ENCODE measurements around the gene ZBTB45.
"Not testable (repeated sequence)": the region's sequence is repeated elsewhere in the genome, so short reads cannot be mapped to it uniquely, and the experiment has no call there.

The ZBTB45 gene

DNA sequence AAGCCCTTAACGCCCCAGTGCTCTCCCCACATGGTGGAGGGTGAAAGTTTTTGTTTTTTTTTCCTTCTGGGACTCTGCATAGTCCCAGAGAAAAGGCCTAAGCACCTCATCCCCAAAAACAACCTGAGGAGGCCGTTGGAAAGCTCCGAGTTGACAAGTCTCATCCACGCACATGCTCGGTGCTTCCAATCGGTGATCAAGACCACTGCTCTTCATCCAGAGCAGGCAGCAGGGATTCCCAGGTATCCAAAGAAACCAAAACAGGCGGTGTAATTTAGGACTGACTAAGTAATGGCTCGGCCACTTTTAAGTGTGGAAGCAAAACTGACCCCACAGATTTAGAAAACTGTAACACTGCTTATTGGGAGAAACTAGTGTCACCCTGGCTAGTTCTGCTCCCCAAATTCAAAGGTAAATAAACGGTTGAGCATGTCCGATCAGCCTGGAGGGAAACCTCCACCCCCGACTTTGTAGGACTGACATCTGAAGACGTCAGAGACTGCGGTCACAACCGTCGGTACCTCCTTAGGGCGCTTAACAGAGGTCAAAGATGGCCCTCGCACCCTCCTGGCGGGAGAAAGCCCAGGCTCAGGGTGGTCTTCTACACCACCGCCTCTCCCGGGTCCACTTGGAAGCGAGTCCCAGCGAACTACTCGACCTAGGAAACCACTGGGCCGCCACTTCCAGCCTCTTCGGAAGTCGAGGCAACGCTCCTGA lies 44.5 kb downstream of the ZBTB45 start:
- no peak for DNase-seq (ENCODE audit: low spot score)

DNA sequence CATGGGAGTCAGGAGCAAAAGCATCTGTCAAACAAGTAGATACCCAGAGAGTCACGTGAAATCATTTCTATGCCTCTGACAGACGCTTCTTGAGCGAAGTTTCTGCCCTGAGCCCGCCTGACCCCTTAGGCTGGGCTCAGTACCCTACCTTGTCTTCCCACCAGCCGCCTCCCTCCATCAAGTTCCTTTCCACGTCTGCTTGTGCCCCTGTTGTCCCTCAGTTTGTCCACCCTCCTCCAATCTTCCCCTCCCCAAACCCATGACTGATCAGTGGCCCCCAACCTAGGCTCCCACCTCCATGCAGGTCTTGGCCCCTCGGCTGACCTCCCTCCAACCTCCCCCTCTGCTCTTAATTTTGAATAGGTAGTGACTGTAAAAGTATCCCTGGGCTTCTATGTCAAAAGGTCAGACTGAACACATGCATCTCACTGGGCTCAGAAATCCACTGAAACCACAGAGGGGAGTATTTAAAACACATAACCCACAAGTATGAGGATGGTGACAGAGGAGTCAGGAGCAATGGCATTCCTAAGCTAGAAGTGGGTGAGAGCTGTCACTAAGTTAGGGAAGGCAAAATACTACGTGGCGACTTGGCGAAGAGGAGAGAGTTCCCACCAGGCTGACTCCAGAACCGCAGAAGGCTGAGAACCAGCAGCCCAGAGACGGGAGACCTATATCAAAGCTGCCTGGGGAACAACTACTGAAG lies 45.2 kb downstream of the ZBTB45 start:
- no peak for DNase-seq (ENCODE audit: low spot score)

DNA sequence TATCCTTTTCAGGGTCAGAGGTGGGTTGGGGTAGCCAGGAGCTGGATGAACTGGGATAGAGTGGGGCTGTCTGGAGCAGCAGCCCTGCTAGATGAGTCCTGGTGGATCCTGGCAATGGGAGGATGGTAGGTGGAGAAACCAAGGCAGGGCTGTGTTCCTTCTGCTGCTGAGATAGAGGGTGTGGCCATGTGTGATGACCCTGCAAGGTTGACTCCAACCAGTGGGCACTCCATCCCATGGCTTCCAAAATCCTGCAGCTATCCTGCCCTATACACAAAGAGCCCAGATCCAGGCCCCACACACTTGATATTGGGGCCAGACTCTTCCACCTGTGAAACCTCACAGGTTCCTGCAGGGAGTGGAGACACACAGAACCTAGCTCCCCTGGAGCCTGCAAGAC lies 45.8 kb downstream of the ZBTB45 start:
- no peak for DNase-seq (ENCODE audit: low spot score)

DNA sequence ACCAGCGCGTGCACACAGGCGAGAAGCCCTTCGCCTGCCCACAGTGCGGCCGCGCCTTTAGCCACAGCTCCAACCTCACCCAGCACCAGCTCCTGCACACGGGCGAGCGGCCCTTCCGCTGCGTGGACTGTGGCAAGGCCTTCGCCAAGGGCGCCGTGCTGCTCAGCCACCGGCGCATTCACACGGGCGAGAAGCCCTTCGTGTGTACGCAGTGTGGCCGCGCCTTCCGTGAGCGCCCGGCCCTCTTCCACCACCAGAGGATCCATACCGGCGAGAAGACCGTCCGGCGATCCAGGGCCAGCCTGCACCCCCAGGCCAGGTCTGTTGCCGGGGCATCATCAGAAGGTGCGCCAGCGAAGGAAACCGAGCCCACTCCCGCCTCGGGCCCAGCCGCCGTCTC lies 47.9 kb downstream of the ZBTB45 start:
- no peak for DNase-seq (ENCODE audit: low spot score)

DNA sequence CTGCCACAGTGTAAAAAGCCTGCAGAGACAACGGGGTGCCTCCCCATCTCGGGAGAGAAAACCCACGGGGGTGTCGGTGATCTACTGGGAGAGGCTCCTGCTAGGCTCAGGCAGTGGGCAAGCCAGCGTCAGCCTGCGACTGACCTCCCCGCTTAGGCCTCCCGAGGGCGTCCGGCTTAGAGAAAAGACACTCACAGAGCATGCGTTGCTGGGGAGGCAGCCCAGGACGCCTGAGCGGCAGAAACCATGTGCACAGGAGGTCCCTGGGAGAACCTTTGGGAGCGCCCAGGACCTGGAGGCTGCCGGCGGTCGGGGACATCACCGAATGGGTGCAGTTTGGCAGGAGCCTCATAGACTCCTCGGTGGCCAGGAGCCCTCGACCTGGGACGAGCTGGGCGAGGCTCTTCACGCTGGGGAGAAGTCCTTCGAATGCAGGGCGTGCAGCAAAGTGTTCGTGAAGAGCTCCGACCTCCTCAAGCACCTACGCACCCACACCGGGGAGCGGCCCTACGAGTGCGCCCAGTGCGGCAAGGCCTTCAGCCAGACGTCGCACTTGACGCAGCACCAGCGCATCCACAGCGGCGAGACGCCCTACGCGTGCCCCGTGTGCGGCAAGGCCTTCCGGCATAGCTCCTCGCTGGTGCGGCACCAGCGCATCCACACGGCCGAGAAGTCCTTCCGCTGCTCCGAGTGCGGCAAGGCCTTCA lies 48.6 kb downstream of the ZBTB45 start:
- DNase-seq (ENCODE audit: low spot score): not testable (repeated sequence)

DNA sequence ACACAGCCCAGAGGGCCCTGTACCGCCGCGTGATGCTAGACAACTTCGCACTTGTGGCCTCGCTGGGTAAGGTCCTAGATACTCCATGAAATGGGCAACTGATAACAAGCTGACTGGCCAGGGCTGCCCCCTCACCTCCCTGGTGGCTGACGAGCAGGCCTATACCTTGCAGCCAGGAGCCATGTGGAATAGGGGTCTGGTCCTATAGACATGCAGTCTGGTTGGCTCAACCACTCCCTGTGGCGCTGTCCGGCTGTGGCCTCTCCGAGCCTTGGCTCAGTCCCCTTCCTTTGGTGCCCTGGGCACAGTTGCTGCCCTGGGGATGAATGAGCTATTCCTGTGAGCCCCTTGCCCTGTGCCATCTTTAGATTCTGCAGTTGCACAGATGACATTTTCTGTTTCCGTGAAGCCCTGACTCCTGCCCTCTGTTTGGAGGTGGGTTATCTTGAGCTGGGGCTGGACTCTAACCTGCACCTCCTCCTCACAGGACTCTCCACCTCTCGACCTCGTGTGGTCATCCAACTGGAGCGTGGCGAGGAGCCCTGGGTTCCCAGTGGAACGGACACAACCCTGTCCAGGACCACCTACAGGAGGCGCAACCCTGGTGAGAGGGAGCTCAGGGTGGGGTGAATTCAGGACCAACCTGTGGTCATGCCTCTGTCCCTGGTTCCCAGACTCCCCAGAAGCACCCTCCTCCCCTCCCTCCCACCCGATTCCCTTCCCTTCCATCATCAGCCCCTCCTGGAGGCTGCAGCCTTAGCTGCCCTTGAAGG lies 50.2 kb downstream of the ZBTB45 start:
- no peak for DNase-seq (ENCODE audit: low spot score)

DNA sequence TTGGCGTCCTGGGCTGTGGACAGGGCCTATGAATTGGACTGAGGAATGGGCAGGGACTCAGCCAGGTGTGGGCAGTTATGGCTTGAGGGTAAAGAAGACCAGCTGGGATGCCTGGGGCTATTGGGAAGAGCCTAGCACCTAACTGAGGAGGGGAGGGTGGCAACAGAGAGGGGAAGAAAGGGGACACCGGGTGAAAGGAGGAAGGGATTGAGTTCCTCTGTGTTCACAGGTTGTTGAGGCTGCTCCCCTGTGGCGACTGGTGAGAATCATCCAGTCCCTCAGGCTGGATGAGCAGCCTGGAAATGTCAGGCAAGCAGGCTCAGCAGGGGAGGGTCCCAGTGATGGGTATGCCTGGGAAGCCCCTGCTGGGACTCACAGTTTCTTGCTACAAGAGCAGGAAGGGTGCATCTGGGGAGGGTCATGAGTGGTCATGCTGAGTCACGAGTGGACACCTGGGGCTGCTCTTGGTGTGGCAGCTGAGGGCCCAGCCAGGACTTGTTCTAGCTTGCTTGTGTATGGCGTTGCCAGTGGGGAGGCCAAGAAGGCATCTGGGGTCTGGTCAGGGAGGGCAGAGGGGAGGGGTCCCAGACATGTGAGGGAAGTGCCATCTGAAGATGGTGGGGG lies 51.3 kb downstream of the ZBTB45 start:
- no peak for DNase-seq (ENCODE audit: low spot score)

DNA sequence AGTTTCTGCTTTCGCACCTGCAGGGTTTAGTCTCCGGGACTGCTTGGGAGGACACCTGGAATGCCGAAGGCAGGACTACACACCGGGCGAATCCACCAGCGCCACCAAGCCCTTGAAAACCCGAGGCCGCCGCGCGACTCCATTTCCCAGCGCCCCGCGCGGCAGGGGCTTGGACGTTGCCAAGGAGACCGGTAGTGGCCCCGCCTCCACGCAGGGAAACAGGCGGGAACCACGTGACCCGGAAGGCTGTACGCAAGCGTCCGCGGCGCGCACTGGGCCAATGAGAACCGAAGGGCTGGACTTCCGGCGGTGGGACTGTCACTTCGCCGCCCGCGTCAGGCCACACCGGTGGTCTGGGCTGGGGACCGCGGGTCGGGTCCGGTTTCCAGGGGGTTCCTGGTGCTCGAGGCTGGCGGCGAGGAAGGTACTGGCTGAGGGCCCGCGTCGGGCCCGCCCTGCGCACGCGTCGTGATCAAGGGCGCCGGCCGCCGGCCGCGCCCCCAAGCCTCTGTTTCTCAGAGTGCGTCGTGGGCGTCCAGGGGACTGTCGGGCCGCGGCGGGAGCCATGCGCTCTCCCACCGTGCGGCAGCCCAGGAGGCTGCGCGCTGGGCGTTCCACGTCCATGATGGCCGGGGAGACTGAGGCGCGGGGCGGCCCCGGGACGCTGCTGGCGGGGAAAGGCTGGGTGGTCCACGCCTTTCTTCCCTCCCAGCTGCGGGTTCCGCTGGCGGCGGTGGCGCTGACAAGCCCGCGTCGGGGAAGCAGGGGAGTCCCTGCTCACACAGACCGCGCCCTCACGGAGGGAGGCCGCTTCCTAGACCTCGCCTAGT lies 52.6 kb downstream of the ZBTB45 start, which contains the start of gene ZNF324:
ZNF324 (plus strand) TSS at position 321 of the 830 bp plus-strand sequence. CDS start 2,106 bp downstream, outside the sequence.
- DNase-seq (ENCODE audit: low spot score): peak; percentile 97

DNA sequence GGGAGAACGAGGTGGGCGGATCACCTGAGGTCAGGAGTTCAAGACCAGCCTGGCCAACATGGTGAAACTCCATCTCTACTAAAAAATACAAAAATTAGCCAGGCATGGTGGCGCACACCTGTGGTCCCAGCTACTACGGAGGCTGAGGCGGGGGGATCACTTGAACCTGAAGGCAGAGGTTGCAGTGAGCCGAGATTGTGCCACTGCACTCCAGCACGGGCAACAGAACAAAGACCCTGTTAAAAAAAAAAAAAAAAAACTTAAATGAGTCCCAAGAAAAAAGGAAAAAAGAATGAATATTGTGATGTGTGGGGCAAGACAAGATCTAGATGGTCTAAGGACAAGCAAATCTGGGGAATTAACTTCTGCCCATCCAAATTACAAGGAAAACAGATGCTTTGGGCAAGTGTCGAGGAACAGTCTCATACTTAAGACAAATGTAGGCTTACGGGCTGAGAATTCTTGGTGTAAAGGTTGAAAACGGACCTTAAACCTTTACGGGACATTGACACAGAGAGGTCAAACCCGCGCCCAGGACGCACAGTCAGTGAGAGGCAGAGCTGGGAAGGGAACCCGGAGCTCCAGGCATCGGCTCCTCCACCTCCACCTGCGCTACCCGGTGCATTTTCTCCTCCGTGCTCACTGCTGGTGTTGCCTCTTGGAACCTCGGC lies 53.4 kb downstream of the ZBTB45 start:
- no peak for DNase-seq (ENCODE audit: low spot score)
